Pancreas (tissue), 10 donors: ENCODE data around the gene RPRD1B. TPM values are rescaled to one million over a fixed set of nuclear protein-coding genes. Genes with fewer than 3 reads are reported as not detected.

Experiments used
- ATAC-seq, 4 donors: fragments of 200-7000 bp; cut with Tn5 transposase; one replicate each; pipeline versions ENCODE4 v1.8.0 to v1.9.1; 2020; ENCODE audit warnings: mild to moderate bottlenecking in 4 of 4, moderate library complexity in 4 of 4
- DNase-seq, 6 donors: peaks; one replicate each; pipeline ENCODE4 v3.0.0-alpha.2; 2020
- FAIRE-seq: peaks from 2 replicates; lab custom pipeline; 2012; peaks lifted over from hg19 to GRCh38; lab: Jason Lieb, UNC
- H3K27ac ChIP-seq, 4 donors: fragments of 200-600 bp; sonication (generic); 1 replicate in 3 of 4; 2 replicates in 1 of 4; pipeline versions ENCODE4 v1.5.0 to v1.8.0; 2020
- H3K27me3 ChIP-seq, 4 donors: fragments of 200-600 bp; one replicate each; pipeline ENCODE4 v1.8.0; 2021
- H3K36me3 ChIP-seq, 3 donors: fragments of 200-600 bp; sonication (generic) in 1 of 3; one replicate each; pipeline versions ENCODE4 v1.5.0 to v1.8.0; 2020 to 2021
- H3K4me1 ChIP-seq, 3 donors: fragments of 200-600 bp; one replicate each; pipeline ENCODE4 v1.8.0; 2021
- H3K4me3 ChIP-seq, 4 donors: fragments of 200-600 bp; sonication (generic) in 2 of 4; one replicate each; pipeline versions ENCODE4 v1.5.0 to v1.8.0; 2020 to 2021
- H3K9me3 ChIP-seq, 4 donors: fragments of 200-600 bp; one replicate each; pipeline ENCODE4 v1.8.0; 2021
- WGBS, 2 donors: extraction: QIAGEN DNeasy Blood & Tissue Kit; methylation state at CpG; one replicate each; pipeline ENCODE4 v1.1.7; 2013; 5-methylcytosine and 5-hydroxymethylcytosine counted together
- intact Hi-C, 3 donors: fragments of 100-400 bp; cut with DNase I; formaldehyde crosslinking; loops; one replicate each; pipeline versions ENCODE4 v1.11.1 to v1.14.2; 2022
- polyA plus RNA-seq, 2 donors: library from polyadenylated mRNA; stranded (reverse); fragments of 200-250 nt; gene quantifications; one replicate each; pipeline ENCODE4 v1.2.3, GENCODE V29; 2013
- total RNA-seq, 6 donors: library from RNA; stranded (reverse); fragmentation: NEBNext Ultra II Directional in 4 of 6; extraction: Animal tissue kit (Norgen Biotek cat#: 25700) in 4 of 6; gene quantifications; one replicate each; pipeline versions ENCODE4 v1.2.1 to v1.2.4, GENCODE V29; 2021 to 2023
- TF ChIP-seq, protein P1 (sequence below), 4 donors: fragments of 200-600 bp; sonication (generic) in 3 of 4; IDR thresholded peaks; one replicate each; pipeline versions ENCODE4 v1.5.0 to v1.8.0; 2021; ENCODE audit warnings: antibody characterized with exemption in 4 of 4
- donor health status: healthy with polysubstance abuse.
- donor health status: DM: no; HTN: no; CAD: no; lungs with moderate emphysema.
- donor health status: DM: no; HTN: no; CAD: no.
- donor health status: control.
- donor health status: control.
- donor health status: Bipolar disorder and iron deficiency.
- donor health status: DM: yes; HTN: yes; CAD: no.
- donor health status: DM: no; HTN: no; CAD: no.
- donor health status: DM: no; HTN: no; CAD: no.
- donor health status: DM: yes; HTN: yes; CAD: no.

RPRD1B gene
- total and polyA plus RNA-seq, 8 donors: 6.0 to 19.7 (median 12.0) TPM

DNA sequence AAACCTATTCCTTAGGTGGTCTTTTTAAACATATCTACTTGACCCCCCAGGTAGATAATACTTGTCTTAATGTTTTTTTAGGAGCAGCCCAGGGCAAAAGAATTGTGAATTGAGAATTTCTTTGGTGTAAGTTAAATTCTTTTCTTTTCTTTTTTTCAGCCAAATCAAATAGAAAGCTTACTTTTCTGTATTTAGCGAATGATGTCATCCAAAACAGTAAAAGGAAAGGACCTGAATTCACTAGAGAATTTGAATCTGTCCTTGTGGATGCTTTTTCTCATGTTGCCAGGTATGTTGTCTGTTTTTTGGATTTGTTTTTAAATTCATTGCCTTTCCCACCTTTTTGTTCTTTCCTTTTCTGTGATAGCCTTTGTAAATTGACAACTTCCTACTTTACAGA is 6.7 kb downstream of the RPRD1B start:
- DNase-seq: no peak
- intact Hi-C loops: no loop called here
- Histone ChIP-seq H3K4me3 (no peak overlapping the region), H3K9me3 (no peaks in the 10 kb centered on the region), H3K27me3 (no peaks in the 10 kb centered on the region), H3K27ac (no peak overlapping the region), H3K36me3 (peaks cover 0 to 13% (median 0%) of the 10 kb centered on the region in 3 donors), H3K4me1 (peaks cover 9 to 15% (median 14%) of the 10 kb centered on the region in 3 donors)
- no peak for FAIRE-seq
- WGBS, 2 donors: 93 to 95% methylated on average over 1 of the region's 1 CpG
- no peak for ATAC-seq
- TF ChIP-seq, protein P1, sequence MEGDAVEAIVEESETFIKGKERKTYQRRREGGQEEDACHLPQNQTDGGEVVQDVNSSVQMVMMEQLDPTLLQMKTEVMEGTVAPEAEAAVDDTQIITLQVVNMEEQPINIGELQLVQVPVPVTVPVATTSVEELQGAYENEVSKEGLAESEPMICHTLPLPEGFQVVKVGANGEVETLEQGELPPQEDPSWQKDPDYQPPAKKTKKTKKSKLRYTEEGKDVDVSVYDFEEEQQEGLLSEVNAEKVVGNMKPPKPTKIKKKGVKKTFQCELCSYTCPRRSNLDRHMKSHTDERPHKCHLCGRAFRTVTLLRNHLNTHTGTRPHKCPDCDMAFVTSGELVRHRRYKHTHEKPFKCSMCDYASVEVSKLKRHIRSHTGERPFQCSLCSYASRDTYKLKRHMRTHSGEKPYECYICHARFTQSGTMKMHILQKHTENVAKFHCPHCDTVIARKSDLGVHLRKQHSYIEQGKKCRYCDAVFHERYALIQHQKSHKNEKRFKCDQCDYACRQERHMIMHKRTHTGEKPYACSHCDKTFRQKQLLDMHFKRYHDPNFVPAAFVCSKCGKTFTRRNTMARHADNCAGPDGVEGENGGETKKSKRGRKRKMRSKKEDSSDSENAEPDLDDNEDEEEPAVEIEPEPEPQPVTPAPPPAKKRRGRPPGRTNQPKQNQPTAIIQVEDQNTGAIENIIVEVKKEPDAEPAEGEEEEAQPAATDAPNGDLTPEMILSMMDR (IDR thresholded peaks at IDR 0.05): no peak

DNA sequence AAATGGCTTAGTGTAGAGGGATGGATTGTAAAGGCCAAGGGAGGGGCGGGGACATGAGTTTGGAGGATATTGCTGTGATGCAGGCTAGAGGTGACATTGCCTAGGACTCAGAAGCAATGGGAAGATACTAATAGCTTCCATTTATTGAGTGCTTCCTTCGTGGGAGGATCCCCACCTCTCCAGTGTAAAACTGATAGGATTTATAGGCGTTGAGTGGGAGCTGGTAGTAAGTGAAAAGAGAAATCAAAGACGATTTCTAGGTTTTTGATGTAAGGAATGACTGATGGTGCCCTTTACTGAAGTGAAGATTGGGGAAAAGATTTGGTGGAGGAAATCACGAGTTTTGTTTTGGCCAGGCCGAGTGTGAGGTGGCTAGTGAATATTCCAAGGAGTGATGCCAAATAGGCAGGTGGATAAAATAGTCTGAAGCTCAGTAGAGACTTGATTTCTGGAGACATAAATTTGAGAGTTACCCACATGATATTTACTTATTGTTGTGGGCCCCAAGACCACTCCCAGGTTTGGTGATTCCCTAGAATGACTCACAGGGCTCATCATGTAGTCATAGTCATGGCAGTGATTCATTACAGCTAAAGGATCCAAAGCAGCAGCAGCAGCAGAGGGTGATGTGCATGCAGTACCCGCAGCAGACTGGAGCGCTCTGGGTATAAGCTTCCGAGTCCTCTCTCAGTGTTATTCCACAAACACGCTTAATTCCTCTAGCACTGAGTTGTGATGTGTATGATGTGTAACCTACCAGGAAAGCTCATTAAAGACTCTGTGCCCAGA is 10.2 kb downstream of the RPRD1B start:
- Histone ChIP-seq H3K36me3 (peaks cover 0 to 21% (median 4%) of the 10 kb centered on the region in 3 donors), H3K4me3 (no peak overlapping the region), H3K27me3 (no peaks in the 10 kb centered on the region), H3K9me3 (no peaks in the 10 kb centered on the region), H3K4me1 (no peaks in the 10 kb centered on the region), H3K27ac (no peak overlapping the region)
- DNase-seq (no peak), FAIRE-seq (no peak), ATAC-seq (no peak)
- WGBS, 2 donors: 90 to 94% methylated on average over 10 of the region's 10 CpGs
- TF ChIP-seq, protein P1 (IDR thresholded peaks at IDR 0.05): no peak
- intact Hi-C loops: no loop called here

DNA sequence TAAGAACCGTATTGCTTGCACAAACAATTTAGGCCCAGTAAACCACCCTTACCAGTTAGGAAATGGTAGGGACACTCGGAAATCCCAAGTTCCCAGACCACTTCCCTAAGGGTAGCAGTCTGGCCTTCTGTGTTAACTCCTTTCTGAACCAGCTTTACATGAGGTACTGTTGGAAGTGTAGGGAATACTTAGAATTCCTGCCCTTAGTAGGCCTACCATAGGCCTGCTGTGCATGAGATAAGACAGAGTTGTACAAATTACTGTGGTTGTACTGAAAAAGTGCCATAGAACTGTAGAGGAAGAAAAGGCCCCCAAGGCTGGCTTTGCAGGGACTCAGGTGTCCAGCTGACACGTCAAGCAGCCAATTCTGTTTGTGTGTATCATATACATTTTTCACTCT is 11.1 kb downstream of the RPRD1B start:
- H3K9me3 ChIP-seq: no peaks in the 10 kb centered on the region
- FAIRE-seq: no peak
- no peaks in the 10 kb centered on the region for H3K4me1 ChIP-seq
- ATAC-seq: no peak
- no peak for DNase-seq
- H3K4me3 ChIP-seq: no peak overlapping the region
- intact Hi-C loops: no loop called here
- H3K36me3 ChIP-seq: peaks cover 0 to 24% (median 7%) of the 10 kb centered on the region in 3 donors
- no peak overlapping the region for H3K27ac ChIP-seq
- 89 to 92% methylated on average over 3 of the region's 3 CpGs for WGBS, 2 donors
- TF ChIP-seq, protein P1 (IDR thresholded peaks at IDR 0.05): no peak
- H3K27me3 ChIP-seq: no peaks in the 10 kb centered on the region

DNA sequence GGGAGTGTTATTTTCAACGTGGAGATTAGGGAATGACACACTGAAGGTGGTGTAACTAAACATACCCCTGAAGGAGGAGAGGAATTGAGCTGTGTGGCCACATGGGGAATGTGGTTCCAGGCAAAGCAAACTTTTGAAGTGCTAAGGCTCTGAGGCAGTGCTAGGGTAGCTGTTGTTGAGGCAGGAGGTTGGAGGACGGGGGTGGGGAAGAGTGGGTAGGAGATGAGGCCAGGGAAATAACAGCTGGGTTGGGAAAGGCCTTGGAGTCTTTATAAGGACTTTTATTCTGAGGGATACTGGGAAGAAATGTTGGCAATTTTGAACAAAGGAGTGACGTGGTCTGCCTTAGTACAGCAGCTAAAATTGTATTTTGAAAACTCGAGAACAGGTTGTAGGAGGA is 13.0 kb downstream of the RPRD1B start:
- no peak overlapping the region for H3K27ac ChIP-seq
- no peaks in the 10 kb centered on the region for H3K9me3 ChIP-seq
- ATAC-seq: peak in 2 of 4 donors; percentile 20 to 32
- no peak for FAIRE-seq
- H3K4me1 ChIP-seq: no peaks in the 10 kb centered on the region
- H3K4me3 ChIP-seq: no peak overlapping the region
- 63 to 74% methylated on average over 4 of the region's 4 CpGs for WGBS, 2 donors
- no peak for DNase-seq
- no peaks in the 10 kb centered on the region for H3K27me3 ChIP-seq
- H3K36me3 ChIP-seq: peaks cover 0 to 18% (median 7%) of the 10 kb centered on the region in 3 donors
- TF ChIP-seq, protein P1 (IDR thresholded peaks at IDR 0.05): no peak
- intact Hi-C loops: no loop called here

DNA sequence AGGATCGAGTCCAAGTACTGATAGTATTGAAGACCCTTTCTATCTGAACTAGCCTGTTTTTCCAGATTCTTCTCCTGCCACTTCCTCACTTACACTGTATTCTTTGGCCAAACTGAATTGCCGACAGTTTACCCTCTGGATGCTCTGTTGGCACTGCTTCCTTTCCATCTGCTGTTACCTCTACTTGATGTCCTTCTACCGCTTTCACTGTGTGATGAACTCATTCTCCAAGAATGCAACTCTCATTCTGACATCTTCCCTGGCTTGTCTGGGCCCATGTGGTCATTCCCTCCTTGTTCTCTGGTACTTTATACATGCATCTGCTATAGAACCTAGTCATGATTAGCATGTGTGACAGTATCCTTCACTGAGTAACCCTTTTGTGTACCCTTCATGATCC is 16.3 kb downstream of the RPRD1B start:
- Histone ChIP-seq H3K9me3 (no peaks in the 10 kb centered on the region), H3K36me3 (peaks cover 0 to 11% (median 7%) of the 10 kb centered on the region in 3 donors), H3K27me3 (no peaks in the 10 kb centered on the region), H3K4me1 (no peaks in the 10 kb centered on the region), H3K4me3 (no peak overlapping the region), H3K27ac (no peak overlapping the region)
- ATAC-seq: peak in 2 of 4 donors; percentile 27 to 43
- intact Hi-C loops: no loop called here
- no peak for FAIRE-seq
- TF ChIP-seq, protein P1 (IDR thresholded peaks at IDR 0.05): no peak
- WGBS, 2 donors: 57% methylated on average over 3 of the region's 3 CpGs
- no peak for DNase-seq
